Measurements from ENCODE around the gene AVEN.
A peak's percentile ranks its signal among the peaks of the same experiment; 100 is the strongest.

Gene AVEN

DNA sequence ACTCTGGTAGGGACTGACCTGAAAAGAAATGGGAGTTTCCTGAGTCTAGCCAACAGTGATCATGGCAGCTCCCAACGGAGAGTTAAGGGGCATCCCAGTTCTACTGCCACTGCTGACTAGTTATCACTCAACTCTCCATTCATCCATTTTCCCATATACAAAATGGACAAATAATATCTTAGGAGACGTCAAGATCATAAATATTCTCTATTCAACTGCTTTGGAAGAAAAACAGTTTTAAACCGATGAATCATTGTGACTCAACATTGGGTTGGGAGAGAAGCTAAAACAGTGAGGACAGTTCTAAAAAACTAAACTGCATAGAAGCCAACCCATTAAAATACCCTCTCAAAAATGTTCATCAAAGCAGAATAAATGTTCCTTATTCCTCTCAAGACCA, 128.3 kb downstream of the AVEN start:
- ATAC-seq, result no peak

DNA sequence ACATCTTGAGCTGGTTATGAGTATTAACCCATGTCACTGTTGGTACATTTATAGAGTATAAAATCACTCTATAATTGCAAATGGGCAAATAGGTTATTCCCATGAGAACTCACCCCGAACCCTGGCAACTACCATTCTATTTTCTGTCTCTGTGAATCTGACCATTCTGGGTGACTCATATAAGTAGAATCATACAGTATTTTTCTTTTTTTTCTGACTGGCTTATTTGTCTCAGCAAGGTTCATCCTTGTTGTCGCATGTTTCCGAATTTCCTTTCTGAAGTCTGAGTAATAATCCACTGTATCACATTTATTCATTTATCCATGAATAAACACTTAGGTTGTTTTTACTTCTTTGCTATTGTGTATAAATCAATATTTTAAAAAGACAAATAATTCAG, 130.6 kb downstream of the AVEN start:
- ATAC-seq, result no peak

DNA sequence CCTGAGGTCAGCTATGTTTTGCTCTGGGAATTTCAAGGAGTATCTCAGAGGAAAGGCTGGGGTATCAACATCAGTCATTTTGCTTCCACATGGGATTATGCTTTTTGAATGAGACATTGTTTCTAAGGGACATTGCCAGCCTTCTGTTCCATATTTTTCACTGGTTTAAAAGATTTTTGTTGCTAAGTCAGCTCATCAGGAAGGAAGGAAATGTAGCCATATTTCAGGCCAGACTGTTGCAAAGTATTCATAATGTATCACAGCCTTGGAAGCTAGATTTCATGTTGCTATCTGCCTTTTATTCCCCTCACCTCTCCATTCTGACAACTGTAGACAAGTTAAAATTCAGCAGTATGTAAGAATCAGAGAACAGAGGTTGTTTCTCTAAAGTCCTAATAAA, 131.7 kb downstream of the AVEN start:
- no peak for ATAC-seq

DNA sequence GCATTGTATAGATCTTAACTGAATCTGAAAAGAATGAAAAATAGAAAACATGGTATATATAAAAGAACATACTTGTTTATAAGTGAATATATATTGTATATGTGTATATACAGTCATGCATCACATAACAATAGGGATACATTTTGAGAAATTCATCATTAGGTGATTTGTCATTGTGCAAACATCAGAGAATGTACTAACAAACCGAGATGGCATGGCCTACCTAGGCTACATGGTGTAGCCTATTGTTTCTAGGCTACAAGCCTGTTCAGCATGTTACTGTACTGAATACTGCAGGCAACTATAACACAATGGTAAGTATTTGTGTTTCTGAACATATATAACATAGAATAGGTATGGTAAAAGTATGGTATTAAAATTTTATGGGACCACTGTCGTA, 135.3 kb downstream of the AVEN start:
- ATAC-seq, result no peak

DNA sequence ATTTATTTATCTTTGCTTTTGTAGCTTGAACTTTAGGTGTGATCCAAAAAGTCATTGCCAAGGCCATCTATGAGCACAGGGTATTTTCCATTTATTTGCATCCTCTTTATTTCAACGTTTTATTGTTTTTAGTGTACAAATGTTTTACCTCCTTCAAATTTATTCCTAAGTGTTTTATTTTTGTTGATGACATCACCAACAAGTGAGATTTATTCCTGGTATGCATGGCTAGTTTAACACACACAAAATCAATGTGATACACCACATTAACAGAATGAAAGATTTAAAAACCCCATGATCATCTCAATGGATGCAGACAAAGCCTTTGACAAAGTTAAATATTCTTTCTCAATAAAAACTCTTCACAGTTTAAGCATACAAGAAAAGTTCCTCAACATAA, 137.0 kb downstream of the AVEN start:
- no peak for ATAC-seq

DNA sequence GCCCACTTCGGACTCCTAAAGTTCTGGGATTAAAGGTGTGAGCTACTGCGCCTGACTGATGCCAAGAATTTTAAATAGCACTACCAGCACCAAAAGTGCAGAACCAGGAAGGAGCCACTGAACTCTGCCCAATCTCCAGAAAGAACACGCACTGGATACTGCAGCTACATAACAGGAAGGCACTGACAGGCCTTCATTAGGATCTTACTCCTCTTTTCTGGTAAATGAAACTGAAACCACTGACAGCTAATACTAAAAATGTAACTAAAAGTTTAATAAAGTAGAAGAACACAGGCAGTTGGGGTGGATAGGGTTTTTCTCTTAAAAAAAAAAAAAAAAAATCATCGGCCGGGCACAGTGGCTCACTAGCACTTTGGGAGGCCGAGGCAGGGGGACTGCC, 144.8 kb downstream of the AVEN start:
- peak in 1 of 2 donors; percentile 60 for ATAC-seq

DNA sequence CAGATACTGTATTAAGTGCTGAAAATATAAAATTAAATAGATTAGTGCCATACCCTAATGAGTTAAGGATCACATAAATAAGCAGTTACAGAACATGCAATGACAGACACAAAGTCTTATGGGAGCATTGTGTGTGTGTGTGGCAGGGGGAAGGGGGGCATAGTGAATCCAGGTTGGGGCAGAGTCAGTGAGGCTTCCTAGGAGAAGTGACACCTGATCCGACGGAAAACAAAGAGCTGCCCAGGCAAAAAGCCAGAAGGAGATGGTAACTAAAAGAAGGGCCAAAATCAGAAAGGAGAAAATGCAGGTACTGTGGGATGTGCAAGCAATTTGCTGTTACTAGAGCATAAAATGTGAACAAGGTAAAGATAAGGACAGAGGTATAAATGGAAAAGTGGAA, 150.8 kb downstream of the AVEN start:
- ATAC-seq, result no peak

DNA sequence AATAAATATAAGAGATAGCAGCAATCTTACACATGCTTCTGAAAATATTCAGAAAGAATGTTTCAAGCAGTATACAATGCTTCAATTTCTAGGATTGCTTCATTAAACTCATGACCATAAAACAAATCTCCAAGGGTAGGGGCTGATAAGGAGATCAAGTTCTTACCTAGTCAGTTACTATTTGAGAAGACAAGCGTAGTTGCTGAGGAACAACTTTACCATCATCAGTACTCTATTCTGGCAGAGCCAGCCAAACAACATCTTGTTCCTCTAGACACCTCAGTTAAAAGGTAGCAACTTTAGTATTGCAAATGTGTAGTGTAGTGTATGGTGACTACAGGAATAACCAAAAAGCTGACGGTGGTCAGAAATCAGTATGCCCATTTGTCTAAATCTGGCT, 156.1 kb downstream of the AVEN start:
- ATAC-seq, result no peak

DNA sequence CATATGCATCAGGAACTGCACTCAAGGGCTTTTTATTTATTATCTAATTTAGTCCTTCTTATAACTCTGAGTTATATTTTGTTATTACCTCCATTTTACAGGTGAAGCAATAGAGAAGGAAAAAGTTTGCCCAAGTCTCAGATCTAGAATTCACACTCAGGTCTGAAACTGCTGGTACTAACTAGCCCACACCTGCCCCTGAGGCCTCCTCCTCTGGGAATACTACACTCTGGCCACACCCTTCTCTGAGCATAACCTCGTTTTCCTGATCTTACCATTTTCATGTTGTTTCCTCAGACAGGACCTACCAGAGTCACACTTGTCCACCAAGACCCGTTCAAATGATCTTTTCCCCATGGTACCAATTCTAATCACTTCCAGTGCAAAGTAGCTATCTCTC, 164.8 kb downstream of the AVEN start:
- no peak for ATAC-seq

DNA sequence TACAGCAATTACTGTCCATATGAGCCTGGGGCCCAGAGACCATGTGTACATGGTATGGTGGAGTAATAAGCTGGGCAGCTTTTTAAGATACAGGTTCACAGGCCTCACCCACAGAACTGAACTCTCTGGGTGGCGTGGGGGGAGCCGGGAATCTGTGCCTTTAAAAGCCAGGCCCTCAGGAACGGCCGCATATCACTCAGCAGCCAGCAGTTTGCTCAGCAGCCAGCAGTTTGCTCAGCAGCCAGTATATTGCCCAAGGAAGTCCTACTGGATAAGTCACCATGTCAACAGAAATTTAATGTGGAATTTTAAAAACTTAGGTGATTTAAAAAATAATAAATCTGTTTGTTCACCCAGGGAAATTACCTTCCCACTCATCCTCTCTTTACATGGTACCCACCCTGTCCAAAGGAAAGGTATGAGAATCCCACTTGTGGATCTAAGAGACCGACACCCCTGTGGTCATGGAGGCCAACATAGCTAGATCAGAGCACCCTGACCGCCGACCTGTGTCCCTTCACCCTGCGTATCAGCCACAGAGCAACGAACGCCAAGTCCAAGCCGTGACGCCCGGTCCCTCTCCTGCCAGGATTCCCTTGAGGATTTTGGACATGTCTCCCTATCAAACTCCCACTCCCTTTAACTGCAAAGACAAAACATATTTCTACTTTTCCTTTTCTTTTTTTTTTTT, 166.4 kb downstream of the AVEN start:
- no peak for ATAC-seq

DNA sequence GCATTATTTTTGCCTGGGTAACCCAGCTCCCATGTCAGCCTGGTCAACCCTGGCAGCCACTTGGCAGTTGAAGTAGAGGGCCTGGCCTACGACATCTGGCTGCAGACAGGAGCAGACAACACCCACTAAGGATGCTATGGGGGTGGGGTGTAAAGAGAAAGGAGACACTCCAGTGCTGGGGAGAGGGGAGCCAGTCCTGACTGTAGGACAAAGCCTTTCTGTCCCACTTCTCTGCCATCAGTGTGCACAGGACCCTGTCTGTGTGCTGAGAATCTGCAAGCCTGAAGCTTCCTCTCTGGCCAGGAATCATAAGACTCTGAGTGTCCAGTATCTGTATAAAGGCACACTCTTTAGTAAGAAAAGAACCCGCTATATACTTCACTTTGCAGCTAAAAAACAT, 167.0 kb downstream of the AVEN start:
- no peak for ATAC-seq

DNA sequence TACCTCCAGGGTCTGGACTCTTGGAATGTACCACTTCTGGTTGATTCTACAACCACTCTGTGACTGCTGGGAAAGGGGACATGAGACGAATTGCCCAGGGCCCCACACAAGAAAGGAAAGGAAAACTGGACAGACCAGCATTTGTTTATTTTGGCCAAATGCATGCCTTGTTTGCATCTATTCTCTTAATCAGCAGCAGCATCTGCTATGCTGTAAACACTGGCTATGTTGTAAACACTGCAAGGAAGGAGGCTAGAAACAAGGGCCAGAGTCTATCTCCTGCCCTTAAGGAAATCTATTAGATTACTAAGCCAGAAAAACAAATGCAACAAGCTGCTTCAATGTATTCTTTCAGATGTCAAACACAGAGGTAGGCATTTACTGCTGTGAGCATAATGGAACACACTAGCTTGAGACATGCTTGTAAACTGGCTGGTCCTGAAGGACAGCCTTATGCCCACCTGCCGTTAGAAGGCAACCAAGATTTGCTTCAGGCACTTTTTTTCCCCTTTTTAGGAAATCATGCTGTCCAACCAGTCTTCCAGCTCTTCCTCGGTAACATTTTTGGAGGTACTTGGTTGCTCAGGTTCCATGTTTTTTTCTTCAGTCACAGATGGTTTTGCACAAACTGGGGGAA, 172.8 kb downstream of the AVEN start:
- ATAC-seq, result no peak

DNA sequence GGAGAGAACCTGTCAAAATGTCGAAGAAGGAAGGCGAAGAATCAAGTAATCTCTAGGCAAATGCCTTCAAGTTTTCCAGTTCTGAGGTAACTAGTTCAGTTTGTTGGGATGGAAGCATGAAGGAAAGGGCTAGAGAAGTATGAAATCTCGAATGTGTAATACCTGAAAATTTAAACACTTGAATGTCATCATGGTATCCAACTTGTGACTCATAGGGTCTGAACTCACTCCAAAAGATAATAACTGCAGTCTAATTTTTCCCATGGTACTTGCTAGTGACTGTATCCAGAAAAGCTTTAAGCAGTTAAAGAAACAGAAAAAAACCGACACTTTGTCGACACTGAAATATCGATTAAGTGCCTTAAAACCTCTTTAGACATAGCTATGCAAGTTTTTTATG, 173.6 kb downstream of the AVEN start:
- no peak for ATAC-seq

DNA sequence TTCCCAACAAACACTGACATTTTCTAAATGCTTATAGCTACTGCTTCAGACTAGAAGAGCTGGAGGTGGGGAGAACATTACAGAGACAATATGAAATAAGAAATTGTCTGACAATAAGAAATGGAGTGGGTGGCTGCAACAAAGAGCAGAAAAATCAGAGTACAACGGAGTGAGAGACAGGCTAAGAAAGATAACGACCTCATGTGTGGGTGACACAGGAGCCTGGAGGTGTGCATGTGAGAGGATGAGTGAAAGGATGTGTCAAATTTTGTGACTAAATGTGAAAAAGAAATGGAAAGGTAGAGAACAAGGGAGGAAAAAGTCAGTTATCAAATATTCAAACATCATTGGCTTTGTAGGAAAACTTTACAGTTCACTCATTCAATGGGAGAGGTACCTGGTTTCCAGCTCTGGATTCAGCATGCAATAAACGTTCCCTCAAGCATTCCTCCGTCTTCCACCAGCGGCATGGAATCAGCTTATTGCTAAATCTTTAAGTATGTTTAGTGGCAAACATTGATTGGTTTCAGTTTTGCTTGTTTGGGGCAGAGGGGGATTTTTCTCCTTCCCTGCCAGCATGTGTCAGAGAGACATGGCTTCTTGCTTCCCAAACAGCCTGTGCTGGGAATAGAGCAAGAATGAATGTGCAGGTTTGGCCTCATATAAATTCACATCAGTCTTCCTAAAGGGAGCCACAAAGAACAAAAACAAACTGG, 174.5 kb downstream of the AVEN start:
- no peak for ATAC-seq

DNA sequence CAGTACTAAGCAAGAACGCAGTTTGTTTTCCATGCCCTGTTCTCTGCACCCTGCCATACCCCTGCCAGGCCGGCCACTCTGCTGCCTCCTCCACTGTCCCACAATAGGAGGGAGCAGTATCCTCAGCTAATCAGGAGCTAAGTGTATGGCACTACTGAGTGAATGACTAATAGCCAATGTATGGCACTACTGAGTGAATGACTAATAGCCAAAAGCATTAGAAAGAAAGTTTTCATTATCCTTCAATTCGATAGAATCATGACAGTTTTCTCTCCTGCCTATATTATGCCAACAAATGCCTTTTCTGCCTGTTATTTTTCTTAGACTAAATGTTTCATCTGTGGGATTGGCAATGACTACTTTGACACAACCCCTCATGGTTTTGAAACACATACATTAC, 178.2 kb downstream of the AVEN start:
- no peak for ATAC-seq

DNA sequence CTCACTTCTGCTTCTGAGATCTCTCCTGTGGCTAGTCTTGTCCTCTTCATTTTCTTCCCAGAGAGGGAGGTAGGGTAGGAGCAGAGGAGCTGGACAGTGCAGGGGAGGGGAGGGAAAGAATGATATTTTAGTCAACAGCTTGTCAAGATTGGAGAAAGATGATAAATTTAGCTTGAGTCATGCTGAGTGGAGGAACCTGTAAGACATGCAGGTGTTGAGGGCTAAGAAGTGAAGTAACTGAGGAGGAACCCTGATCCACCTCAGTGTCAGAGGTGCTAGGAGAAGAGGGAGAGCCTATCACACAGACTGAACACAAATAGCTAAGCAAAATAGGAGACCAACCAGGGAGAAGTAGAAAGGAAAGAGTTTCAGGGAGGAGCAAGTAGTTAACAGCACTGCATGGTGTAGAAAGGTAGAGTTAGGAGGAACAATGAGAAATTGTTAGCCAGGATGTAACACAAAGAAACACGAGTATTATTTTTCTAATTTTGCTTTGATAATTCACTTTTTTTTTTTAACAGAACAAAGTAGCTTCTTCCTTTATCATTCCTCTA, 178.9 kb downstream of the AVEN start:
- no peak for ATAC-seq

DNA sequence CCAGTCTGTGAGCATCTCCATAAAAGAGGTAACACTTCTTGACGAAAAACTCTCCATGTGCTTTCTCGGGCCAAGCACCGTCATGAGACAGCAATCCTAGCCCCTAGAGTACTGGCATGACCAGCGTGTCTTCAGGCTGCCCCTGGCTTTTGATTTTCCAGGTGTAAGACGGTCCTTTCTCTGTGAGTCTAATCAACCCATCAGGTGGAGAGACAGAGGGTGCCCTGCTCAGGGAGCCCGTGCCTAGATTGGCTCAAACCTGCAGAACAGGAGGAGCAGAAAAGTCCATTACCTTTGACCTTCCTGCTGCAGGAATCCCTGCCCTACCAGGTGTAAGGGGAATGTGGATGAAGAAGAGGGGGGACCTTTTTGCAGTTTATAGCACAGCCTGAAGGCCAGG, 180.2 kb downstream of the AVEN start:
- no peak for ATAC-seq

DNA sequence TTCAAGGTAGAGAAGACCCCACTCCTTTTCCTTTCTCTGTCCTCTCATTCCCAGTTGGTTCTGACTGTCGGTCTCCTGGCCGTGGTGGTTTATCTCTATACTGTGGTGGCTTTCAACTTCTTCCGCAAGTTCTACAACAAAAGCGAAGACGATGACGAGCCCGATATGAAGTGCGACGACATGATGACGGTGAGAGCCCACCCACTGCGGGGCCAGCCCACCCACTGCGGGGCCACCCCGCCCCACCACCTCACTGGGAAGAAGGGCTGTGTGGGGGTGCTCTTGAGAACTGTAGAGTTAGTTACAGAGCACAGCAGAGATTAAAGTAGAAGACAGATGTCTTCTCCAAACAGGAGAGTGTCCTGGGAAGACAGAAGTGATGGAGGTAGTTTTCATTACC, 181.3 kb downstream of the AVEN start:
- ATAC-seq, result no peak

DNA sequence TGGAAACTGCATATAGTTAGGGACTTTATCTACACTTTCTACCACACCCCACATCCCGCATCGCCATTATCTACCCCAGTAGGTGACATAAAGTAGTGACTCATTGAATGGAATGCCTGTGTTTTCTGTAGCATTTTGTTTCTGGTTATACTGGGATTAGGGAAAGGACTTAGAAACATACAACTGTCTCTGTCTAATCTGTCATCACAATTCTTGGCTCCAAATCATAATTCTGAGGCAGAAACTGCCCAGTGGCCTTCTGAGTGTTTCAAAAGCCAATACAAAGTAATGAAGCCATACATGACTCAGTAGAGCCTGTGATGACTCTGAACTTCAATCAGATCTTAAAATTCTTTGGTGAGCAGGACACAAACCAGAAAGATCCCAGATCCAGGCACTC, 186.4 kb downstream of the AVEN start:
- ATAC-seq, result no peak

DNA sequence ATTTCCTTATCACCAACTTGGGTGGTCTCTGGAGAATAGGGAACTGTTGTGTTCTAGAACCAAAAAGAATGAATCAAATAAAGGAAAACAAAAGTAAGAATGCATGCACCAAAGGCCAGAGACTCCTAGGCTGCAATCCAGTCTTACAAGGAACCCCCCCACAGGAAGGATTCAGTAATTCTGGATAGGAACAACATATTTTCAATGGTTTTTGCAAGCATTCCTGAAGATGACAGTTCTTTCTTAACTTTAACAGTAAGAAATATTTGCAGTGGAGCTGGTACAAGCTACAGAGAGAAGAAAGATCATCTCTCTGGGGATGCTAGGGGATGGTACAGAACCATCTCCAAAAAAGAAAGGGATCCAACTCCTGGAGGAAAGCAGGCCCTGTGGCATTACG, 186.9 kb downstream of the AVEN start:
- no peak for ATAC-seq

DNA sequence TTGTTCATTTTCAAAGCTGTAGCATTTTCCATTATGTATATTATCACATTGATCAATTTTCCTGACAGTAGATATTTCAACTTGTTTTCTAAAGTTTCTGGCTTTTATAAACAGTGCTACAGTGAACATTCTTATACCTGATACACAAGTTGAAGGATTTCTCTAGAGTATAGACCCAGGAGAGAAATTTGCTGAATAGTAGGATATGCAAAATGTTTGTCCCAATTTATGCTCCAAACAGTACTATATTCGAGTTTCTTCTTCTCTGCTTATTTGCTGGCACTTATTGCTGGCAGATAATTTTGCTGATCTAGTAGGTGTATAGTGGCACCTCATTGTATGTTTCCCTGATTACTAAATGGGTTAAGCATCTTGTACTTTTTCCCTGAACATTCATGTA, 187.9 kb downstream of the AVEN start:
- ATAC-seq, result no peak

DNA sequence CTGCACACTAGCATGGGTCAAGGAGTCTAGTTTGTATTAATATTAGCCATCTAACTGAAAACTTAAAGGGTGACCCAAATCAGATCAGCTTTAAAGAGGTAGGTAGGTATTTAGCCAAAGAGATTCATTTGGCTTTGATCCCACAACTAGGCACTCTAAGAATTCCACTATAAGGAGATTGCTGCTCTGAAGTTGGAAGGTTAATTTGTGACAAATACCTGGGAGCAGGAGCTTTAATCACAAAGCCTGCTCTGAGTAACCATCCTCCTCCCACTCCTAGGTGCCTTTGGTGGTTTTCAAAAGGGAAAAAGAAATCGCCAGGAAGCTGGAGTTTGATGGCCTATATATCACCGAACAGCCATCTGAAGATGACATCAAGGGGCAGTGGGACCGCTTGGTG, 191.0 kb downstream of the AVEN start:
- no peak for ATAC-seq

DNA sequence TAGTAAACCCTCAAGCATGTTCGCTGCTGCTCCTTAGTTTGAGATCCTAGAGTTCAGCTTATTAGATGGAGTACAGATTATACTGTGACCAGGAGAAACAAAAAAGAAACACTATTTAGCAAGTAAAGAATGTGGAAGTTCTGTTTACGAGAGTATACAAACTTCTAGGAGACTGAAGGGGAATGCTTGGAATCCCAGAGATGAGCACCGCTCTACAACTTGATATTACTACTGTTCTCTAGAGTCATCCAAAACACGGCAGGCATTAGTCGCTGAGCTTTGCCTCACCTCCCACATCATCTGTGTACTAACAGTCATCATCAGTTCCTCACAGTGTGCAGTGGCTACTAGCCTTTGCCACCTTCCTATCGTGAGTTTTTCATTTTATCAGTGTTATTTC, 192.1 kb downstream of the AVEN start:
- ATAC-seq, result no peak

DNA sequence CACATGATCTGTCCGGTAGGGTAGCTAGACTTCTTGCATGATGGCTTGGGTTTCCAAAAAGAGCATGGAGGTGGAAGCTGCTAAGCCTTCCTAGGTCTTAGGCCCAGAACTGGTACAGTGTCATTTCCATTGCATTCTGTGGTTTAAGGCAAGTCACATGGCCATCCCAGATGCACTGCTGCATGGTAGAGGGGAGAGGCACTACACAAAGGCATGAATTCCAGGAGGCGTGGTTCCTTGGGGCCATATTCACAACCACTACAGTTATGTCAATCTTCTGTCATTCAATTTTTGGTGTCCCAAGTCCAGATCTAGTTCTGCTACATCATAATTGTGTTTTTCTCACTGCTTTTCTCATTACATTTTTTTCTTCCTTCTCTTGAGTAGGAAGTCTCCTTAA, 192.9 kb downstream of the AVEN start:
- ATAC-seq, result no peak

Measured in activated CD4-positive, CD25-positive, alpha-beta regulatory T cell treated with anti-CD3 and anti-CD28 coated beads, Interleukin-2, amount 50 U/mL, for 24 hours (primary cell).